Pulmonary artery endothelial cell (primary cell): ENCODE results near the gene ZDHHC14. TPM values are rescaled to one million over a fixed set of nuclear protein-coding genes. Genes with fewer than 3 reads are reported as not detected.

Experiments used
- DNase-seq: peaks from one replicate; pipeline ENCODE4 v3.0.0-alpha.2; 2011; ENCODE audit warnings: low read depth, low spot score
- total RNA-seq: library from RNA; depleted of rRNA; stranded (reverse); fragments of >200 nt; gene quantifications from 2 replicates; pipeline ENCODE4 v1.2.3, GENCODE V29; 2014

Gene ZDHHC14
- total RNA-seq, 1 donor from 2014 or later = 9.4 TPM

DNA sequence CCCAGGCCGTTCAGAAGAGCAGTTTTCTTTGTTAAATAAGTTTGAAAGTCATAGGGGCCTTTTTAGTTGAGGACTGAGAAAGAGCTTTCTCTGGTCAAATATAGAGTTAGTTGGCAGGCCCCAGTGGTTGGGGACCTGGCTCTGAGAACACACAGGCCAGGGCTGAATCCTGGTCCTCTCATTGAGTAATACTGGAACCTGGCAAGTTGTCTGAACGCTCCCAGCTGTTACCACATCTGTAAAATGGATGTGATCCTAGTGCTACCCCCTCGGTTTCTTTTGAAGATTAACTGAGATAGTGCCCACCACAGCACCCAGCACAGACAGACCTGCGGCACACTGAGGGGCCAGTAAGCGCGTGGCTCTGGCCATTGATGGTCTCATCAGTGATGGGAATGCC, 215.5 kb downstream of the ZDHHC14 start:
- no peak for DNase-seq

DNA sequence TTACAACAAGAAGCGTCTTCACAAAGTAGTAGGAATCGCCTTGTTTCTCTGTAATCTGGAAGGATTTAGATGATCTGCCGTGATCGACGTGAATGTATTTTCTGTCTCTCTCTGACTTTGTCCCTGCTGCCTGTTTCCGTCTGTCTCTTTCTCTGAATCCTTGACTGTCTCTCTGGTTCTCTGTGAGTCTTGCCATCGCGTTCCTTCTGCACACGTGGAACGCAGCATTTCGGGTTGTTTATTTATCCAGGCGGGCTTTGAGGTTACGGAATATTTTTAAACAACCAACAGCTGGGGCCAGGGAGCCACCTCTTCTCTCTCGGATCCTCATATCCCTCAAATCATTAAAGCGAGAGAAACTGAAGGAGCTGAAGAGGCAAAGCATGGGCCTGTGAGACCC, 215.9 kb downstream of the ZDHHC14 start:
- no peak for DNase-seq

DNA sequence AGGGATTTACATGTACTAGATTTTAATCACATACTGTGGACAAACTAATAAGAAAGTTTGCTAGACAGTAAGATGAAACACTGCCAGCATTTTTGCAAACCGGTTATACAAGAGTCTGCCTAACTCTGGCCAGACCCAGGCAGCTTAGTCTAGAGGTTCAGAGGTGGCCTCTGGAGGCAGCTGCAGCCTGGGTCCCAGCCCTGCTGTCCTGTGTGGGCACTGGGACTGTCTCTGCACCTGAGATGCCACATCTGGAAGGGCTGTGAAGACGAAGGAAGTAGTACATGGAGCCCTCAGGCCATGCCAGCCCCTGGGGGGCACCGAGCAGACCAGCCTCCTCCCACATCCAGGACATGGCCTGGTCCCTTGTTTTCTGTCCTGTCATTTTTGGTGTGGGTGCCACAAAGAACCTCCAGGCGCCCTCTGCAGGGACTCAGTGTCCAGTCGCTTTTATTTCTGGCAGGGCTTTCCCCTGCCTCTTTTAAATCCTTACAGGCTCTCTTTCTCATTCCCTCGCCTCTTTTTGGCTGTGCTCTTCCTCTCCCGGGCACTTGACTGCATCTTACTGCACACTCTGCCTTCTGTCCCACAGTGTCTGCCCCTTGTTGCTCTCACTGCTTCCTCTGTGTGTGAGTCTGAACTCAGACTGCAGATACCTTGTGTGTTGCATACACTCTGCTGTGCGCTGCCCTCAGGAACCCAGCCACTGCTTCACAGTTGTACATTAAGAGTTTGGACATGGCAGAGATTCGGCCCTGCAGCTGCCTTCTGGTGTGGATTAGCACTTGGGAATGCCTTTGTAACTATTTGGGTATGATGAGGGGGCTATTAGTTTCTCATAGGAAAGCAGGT, 216.7 kb downstream of the ZDHHC14 start:
- no peak for DNase-seq

DNA sequence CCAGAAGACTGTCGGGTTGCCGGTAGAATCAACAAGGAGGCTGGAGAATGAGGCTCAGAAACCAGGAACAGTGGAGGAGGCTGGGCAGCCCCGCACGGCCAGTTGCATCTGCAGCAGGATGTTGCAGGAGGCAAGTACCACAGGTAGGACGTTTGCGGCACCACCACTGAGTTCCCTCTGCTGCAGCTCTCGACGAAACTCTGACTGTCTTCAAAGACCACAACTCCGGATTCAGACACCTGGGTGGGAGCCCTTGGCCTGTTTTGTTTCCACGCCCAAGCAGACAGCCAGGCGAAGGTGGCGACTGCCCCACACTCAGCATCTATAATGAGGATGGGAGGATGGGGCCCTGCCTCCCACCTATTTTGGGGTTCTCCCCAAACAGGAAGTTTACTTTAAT, 218.2 kb downstream of the ZDHHC14 start:
- no peak for DNase-seq

GRCh38 chr6:157600807-157601206, 219.8 kb downstream of the ZDHHC14 start:
- DNase-seq = no peak

GRCh38 chr6:157602521-157603295, 221.7 kb downstream of the ZDHHC14 start:
- DNase-seq = no peak

DNA sequence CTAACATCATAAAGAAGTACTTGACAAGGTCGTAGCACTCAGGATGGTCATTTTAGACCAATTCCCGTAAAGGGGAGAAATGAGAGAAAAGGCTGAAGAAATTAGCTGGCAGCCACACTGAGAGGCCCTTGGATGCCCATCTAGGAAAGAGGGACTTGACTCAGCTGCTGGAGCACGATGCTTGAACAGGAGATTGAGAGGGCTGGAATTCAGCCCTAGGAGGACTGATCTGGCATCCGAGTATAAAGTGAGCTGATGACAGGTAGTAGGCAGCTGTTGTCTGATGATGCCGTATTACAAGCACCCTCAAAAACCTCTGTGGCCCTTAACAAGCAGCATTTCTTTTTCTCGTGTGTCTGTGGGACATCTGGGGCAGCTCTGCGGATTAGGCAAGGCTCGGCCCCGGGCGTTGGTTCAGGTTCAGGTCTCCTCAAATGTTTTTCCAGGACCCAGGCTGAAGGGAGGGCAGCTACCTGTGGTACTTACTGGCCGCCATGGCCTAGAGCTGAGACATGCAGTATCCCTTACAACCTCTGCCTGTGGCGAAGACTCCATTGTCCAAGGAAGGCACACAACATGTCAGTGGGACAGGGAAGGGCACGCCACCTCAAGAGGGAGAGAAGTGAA, 222.4 kb downstream of the ZDHHC14 start:
- no peak for DNase-seq

DNA sequence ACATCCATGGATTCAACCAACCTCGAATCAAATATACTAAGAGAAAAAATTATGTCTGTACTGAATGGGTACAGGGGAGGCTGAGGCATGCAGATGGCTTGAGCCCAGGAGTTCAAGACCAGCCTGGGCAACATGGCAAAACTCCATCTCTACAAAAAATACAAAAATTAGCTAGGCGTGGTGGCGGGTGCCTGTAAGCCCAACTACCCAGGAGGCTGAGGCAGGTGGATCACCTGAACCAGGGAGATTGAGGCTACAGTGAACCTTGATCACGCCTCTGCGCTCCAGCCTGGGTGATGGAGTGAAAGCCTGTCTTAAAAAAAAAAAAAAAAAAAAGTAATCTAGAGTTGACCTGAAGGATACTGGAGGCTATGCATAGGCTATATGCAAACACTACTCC, 223.0 kb downstream of the ZDHHC14 start:
- no peak for DNase-seq

GRCh38 chr6:157604816-157605215, 223.8 kb downstream of the ZDHHC14 start:
- DNase-seq = no peak

- DNase-seq = no peak
Measured at GRCh38 chr6:157605484-157605883, 224.5 kb downstream of the ZDHHC14 start.

DNA sequence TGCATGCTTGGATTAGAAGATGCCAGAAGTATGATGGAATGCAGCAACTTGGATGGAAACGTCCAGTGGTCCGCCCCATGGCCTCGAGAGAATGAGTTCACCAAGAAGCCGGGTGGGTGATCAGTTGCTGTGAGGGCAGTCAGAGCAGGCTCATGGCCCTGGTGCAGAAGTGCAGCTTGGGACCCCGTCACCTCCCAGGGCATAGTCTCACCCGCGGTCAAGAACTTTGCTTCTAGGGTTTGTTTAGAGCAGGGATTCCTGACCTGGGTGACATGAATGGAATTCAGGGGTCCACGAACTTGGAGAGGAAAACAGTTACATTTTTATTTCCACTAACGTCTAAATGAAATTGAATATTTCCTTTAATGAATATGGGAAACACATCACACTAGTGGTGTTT, 225.5 kb downstream of the ZDHHC14 start:
- DNase-seq = no peak

- no peak for DNase-seq
Measured at GRCh38 chr6:157607317-157608109, 226.5 kb downstream of the ZDHHC14 start.

GRCh38 chr6:157608221-157609075, 227.5 kb downstream of the ZDHHC14 start:
- DNase-seq = no peak

DNA sequence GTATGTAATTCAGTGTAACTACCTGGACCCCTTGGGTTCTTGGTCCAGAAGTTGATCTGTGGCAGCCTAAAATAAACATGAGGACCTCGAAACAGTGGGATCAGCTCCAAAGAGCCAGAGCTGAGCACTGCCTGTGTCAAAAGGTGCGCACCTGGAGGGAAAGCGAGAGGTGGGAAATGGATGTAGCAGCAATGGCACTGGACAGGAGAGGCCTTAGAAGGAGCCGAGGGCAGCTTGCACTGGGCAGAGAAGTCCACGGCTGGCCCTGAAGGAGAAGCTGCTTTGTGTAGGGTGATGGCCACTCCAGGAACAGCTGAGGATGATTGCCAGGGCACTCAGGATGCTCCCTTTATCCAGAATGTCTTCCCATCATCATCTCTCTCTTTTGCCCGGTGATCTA, 228.1 kb downstream of the ZDHHC14 start:
- DNase-seq = no peak

- DNase-seq = no peak
Measured at GRCh38 chr6:157609556-157609955, 228.6 kb downstream of the ZDHHC14 start.

DNA sequence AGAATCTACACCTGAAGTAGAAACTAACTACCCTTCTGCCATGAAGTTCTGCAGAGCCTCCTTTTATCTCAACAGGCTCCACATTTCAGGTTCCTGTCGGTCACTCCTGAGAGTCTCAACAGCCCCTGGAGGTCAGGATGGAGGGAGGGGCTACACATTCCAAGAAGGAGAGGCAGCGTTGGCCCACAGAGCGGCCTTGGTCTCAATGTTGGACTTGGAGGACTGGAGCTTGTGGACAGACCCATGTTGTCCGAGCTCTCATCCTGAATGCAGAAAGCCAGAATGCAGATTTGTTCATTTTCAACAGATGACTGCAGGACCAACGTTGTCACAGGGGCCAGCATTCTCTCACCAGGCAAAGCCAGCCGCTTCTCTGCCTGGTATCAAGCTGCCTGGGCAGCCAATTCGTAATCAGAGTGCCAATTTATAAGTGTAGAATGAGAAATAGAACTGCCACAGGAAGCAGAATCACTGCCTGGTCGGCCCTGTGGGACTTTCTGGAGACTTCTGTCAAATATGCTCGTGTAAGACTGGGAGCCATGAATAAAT, 229.5 kb downstream of the ZDHHC14 start:
- DNase-seq = no peak

- no peak for DNase-seq
Measured at GRCh38 chr6:157611406-157611805, 230.4 kb downstream of the ZDHHC14 start.

GRCh38 chr6:157613011-157613522, 232.1 kb downstream of the ZDHHC14 start:
- DNase-seq = peak; percentile 39

DNA sequence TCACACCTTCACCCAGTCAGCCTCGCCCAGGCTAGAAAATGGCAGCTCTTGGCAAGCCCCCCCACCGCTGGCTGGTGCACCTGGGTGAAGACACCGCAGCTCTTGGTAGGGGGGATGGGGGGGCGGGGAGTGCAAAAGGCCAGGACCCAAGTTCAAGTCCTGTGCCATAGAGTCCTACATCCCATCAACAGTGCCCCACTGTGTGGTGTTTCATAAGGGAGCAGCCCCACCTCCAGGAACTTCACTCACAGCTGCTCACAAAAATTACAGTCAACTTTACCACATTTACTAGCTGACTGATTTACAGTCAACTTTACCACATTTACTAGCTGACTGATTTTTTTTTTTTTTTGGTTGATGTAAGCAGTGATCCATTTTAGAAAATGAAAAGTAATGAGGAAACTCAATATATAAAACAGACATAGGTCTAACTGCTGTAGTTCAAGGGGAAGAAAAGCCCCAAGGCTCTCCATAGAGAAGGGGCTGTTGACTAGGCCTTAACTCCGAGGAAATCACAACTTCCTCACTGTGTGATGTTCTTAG, 233.1 kb downstream of the ZDHHC14 start:
- DNase-seq = no peak

- DNase-seq = no peak
Measured at GRCh38 chr6:157615420-157615769, 234.4 kb downstream of the ZDHHC14 start.
